ENCODE measurements around the gene ADGRE2. TPM values are rescaled to one million over a fixed set of nuclear protein-coding genes. Genes with fewer than 3 reads are reported as not detected.

ADGRE2 gene
- total RNA-seq, 1 experiment from 2014 or later: 0.21 TPM

- ATAC-seq (peak; percentile 99), DNase-seq (ENCODE audit: low read depth, low spot score) (peak; percentile 59)
- Histone ChIP-seq H3K27ac (ENCODE audit: low read length) (peak within 1 kb of the TSS; percentile 75), H3K27me3 (ENCODE audit: control insufficient read depth, insufficient read depth, low read length) (no peaks in the 10 kb centered on the region), H3K9me3 (ENCODE audit: control insufficient read depth, insufficient read depth, low read depth, low read length) (no peaks in the 10 kb centered on the region), H3K4me3 (ENCODE audit: low read depth in 2 of 2, low read length in 2 of 2) (peak within 1 kb of the TSS; percentile 72 to 87), H3K36me3 (ENCODE audit: control insufficient read depth, insufficient read depth, low read length) (peaks cover 3% of the 10 kb centered on the region; the same call in 1 of the 2 replicates), H3K4me1 (ENCODE audit: control insufficient read depth, insufficient read depth, low read length) (no peaks in the 10 kb centered on the region; the same call in 1 of the 2 replicates)
- intact Hi-C loops (cut with micrococcal nuclease; ENCODE audit: unreplicated experiment): no loop called here
- ChIA-PET CTCF (interaction anchor here (0.5 to 1.1 kb wide), 3 partner anchors 72 to 117 kb away, joined by 3 to 8 read pairs (median 5); no protein-coding TSS in a partner anchor), POLR2A (no interaction called here)
- in situ Hi-C loops (cut with HindIII; ENCODE audit: low pct_unique_long_range_greater_than_20kb, low sequenced_read_pairs): no loop called here
- no peak for TF ChIP-seq CTCF (IDR thresholded peaks at IDR 0.05)
- TF ChIP-seq SIN3A (IDR thresholded peaks at IDR 0.05; ENCODE audit: borderline replicate concordance, insufficient read depth, low read depth, low read length): no peak
- peak; percentile 89 for TF ChIP-seq POLR2AphosphoS5 (IDR thresholded peaks at IDR 0.05; ENCODE audit: low read depth, low read length)
- TF ChIP-seq REST (IDR thresholded peaks at IDR 0.05; ENCODE audit: insufficient read depth in 1 of 2, low read depth in 2 of 2, low read length in 1 of 2): 0 out of 4 replicates have a peak, but pooled peaks of 1 of the 2 experiments have one; percentile 25
- TF ChIP-seq TCF7L2 (IDR thresholded peaks at IDR 0.05; ENCODE audit: low read depth, low read length): no peak
- BruUV-seq (replicated peaks): no TSS peak
Observed at GRCh38 chr19:14689598-14690503, 88.5 kb downstream of the ADGRE2 start, which contains the start of gene ZNF333. TSS of gene ZNF333 (plus strand) at chr19:14690048. CDS start at chr19:14693492, 3,444 bp downstream.

GRCh38 chr19:14686411-14686810 lies 91.9 kb downstream of the ADGRE2 start:
- CTCF ChIA-PET: interaction anchor here (0.5 to 2.4 kb wide), 6 partner anchors 75 to 266 kb away, joined by 3 to 43 read pairs (median 4); partner anchors contain the start of gene NDUFB7

More at GRCh38 chr19:14686411-14686810, 91.9 kb downstream of the ADGRE2 start:
- Histone ChIP-seq H3K9me3 (ENCODE audit: control insufficient read depth, insufficient read depth, low read depth, low read length) (no peaks in the 10 kb centered on the region), H3K27me3 (ENCODE audit: control insufficient read depth, insufficient read depth, low read length) (no peaks in the 10 kb centered on the region), H3K27ac (ENCODE audit: low read length) (no peak overlapping the region), H3K4me1 (ENCODE audit: control insufficient read depth, insufficient read depth, low read length) (no peaks in the 10 kb centered on the region; the same call in 1 of the 2 replicates), H3K36me3 (ENCODE audit: control insufficient read depth, insufficient read depth, low read length) (peaks cover 3% of the 10 kb centered on the region; the same call in 1 of the 2 replicates), H3K4me3 (ENCODE audit: low read depth in 2 of 2, low read length in 2 of 2) (no peak overlapping the region)
- TF ChIP-seq CTCF (IDR thresholded peaks at IDR 0.05): peak; percentile 64
- no peak for TF ChIP-seq REST (IDR thresholded peaks at IDR 0.05; ENCODE audit: insufficient read depth in 1 of 2, low read depth in 2 of 2, low read length in 1 of 2)
- no TSS peak for BruUV-seq (replicated peaks)
- intact Hi-C loops (cut with micrococcal nuclease; ENCODE audit: unreplicated experiment) (no loop called here), in situ Hi-C loops (cut with HindIII; ENCODE audit: low pct_unique_long_range_greater_than_20kb, low sequenced_read_pairs) (no loop called here)
- POLR2A ChIA-PET: no interaction called here
- no peak for ATAC-seq
- no peak for DNase-seq (ENCODE audit: low read depth, low spot score)

All from Panc1 (cell line).